NCI-H1436 (cell line): ENCODE measurements around the gene SLC9C2.
"Not testable (repeated sequence)": the region's sequence is repeated elsewhere in the genome, so short reads cannot be mapped to it uniquely, and the experiment has no call there.

Experiments
- DNase-seq: peaks from one replicate; lab custom pipeline; 2025; lab: John Stamatoyannopoulos, UW

The SLC9C2 gene

GRCh38 chr1:173581383-173582079 is 21.3 kb downstream of the SLC9C2 start:
- no peak for DNase-seq

GRCh38 chr1:173580658-173581057 is 22.2 kb downstream of the SLC9C2 start:
- no peak for DNase-seq

GRCh38 chr1:173580071-173580470 is 22.8 kb downstream of the SLC9C2 start:
- DNase-seq: no peak

GRCh38 chr1:173573596-173573995 is 29.3 kb downstream of the SLC9C2 start:
- DNase-seq: no peak

- no peak for DNase-seq
These were observed 30.5 kb downstream of the SLC9C2 start for GRCh38 chr1:173572201-173572873.

- DNase-seq: no peak
These were observed 32.4 kb downstream of the SLC9C2 start for GRCh38 chr1:173570370-173571007.

GRCh38 chr1:173568483-173568882 is 34.4 kb downstream of the SLC9C2 start:
- DNase-seq: no peak

GRCh38 chr1:173563846-173564245 is 39.0 kb downstream of the SLC9C2 start:
- not testable (repeated sequence) for DNase-seq

- no peak for DNase-seq
These were observed 40.1 kb downstream of the SLC9C2 start for GRCh38 chr1:173562813-173563212.

GRCh38 chr1:173561263-173561662 is 41.6 kb downstream of the SLC9C2 start:
- no peak for DNase-seq

GRCh38 chr1:173560285-173560880 is 42.5 kb downstream of the SLC9C2 start:
- no peak for DNase-seq

GRCh38 chr1:173555651-173556305 is 47.1 kb downstream of the SLC9C2 start:
- no peak for DNase-seq

- no peak for DNase-seq
These were observed 48.2 kb downstream of the SLC9C2 start for GRCh38 chr1:173554541-173555250.

- DNase-seq: no peak
These were observed 48.8 kb downstream of the SLC9C2 start for GRCh38 chr1:173554089-173554488.

- no peak for DNase-seq
These were observed 49.6 kb downstream of the SLC9C2 start for GRCh38 chr1:173553312-173553711.

- DNase-seq: no peak
These were observed 51.2 kb downstream of the SLC9C2 start for GRCh38 chr1:173551699-173552098.

GRCh38 chr1:173549813-173550212 is 53.1 kb downstream of the SLC9C2 start:
- no peak for DNase-seq

GRCh38 chr1:173545688-173546087 is 57.2 kb downstream of the SLC9C2 start:
- DNase-seq: no peak

- DNase-seq: no peak
These were observed 66.6 kb downstream of the SLC9C2 start for GRCh38 chr1:173536223-173536622.

GRCh38 chr1:173532237-173532636 is 70.6 kb downstream of the SLC9C2 start:
- no peak for DNase-seq

- DNase-seq: no peak
These were observed 71.8 kb downstream of the SLC9C2 start for GRCh38 chr1:173530795-173531693.
